GM19351 (cell line): ENCODE measurements around the gene AARS1.
"Not testable (repeated sequence)": the region's sequence is repeated elsewhere in the genome, so short reads cannot be mapped to it uniquely, and the experiment has no call there.

Experiments used
- ATAC-seq: cut with Tn5 transposase; IDR thresholded peaks from one replicate; pipeline ENCODE4 v1.9.1; 2021; ENCODE audit warnings: mild to moderate bottlenecking, moderate library complexity; ENCODE audit not compliant: unreplicated experiment

The AARS1 gene

GRCh38 chr16:70226024-70226423 is 63.3 kb downstream of the AARS1 start:
- ATAC-seq: not testable (repeated sequence)

DNA sequence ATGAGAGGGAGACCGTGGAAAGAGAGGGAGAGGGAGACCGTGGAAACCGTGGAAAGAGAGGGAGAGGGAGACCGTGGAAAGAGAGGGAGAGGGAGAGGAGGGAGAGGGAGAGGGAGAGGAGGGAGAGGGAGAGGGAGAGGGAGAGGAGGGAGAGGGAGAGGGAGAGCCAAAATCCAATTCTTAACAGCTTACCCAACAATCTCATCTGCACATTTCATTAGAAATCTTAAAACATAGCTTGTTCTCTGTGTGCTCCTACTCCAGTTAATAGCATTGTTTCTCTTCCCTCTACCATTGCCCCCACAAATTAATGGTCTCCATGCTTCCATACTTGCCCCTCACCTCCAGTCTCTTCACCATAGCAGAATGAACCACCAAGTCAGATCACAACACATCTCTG is 63.9 kb downstream of the AARS1 start:
- not testable (repeated sequence) for ATAC-seq

- ATAC-seq: not testable (repeated sequence)
Measured at GRCh38 chr16:70224645-70225044, 64.7 kb downstream of the AARS1 start.

- ATAC-seq: not testable (repeated sequence)
Measured at GRCh38 chr16:70223971-70224513, 65.3 kb downstream of the AARS1 start.

GRCh38 chr16:70223216-70223615 is 66.1 kb downstream of the AARS1 start:
- not testable (repeated sequence) for ATAC-seq

DNA sequence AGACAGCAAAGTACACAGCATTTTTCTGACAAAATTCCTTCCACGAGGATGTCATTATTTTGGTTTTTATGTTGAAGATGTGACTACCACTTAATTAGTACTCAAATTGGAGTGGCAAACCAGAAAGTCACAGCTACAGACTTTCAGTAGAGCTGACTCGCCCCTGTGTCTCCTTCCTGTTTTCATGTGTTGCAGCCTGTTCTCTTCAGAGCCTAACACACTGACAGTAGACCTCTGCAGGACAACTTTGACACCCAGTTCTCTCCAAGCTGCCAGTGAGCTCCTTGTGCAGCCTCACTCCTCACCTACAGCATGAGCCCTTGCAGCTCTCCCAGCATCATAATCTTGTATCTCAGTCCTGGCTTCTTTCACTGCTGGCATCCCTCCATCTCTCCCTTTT is 66.7 kb downstream of the AARS1 start:
- ATAC-seq: not testable (repeated sequence)

GRCh38 chr16:70218586-70218985 is 70.7 kb downstream of the AARS1 start:
- not testable (repeated sequence) for ATAC-seq

DNA sequence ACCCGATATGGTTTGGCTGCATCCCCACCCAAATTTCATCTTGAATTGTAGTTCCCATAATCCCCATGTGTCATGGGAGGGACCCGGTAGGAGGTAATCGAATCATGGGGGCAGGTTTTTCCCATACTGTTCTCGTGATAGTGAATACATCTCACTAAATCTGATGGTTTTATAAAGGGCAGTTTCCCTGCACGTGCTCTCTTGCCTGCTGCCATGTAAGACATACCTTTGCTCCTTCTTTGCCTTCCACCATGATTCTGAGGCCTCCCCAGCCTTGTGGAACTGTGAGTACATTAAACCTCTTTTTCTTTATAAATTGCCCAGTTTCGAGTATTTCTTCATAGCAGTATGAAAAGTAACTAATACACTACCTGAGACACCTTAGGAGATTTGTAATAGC is 82.9 kb downstream of the AARS1 start:
- not testable (repeated sequence) for ATAC-seq

DNA sequence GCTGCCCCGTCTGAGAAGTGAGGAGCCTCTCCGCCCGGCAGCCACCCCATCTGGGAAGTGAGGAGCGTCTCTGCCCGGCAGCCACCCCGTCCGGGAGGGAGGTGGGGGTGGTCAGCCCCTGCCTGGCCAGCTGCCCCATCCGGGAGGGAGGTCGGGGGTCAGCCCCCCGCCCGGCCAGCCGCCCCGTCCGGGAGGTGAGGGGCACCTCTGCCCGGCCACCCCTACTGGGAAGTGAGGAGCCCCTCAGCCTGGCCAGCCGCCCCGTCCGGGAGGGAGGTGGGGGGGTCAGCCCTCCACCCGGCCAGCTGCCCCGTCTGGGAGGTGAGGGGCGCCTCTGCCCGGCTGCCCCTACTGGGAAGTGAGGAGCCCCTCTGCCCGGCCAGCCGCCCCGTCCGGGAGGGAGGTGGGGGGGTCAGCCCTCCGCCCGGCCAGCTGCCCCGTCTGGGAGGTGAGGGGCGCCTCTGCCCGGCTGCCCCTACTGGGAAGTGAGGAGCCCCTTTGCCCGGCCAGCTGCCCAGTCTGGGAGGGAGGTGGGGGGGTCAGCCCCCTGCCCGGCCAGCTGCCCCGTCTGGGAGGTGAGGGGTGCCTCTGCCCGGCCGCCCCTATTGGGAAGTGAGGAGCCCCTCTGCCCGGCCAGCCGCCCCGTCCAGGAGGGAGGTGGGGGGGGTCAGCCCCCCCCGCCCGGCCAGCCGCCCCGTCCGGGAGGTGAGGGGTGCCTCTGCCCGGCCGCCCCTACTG is 84.5 kb downstream of the AARS1 start:
- ATAC-seq: not testable (repeated sequence)

DNA sequence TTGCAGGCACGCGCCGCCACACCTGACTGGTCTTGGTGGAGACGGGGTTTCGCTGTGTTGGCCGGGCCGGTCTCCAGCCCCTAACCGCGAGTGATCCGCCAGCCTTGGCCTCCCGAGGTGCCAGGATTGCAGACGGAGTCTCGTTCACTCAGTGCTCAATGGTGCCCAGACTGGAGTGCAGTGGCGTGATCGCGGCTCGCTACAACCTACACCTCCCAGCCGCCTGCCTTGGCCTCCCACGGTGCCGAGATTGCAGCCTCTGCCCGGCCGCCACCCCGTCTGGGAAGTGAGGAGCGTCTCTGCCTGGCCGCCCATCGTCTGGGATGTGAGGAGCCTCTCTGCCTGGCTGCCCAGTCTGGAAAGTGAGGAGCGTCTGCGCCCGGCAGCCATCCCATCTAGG is 85.3 kb downstream of the AARS1 start:
- not testable (repeated sequence) for ATAC-seq

GRCh38 chr16:70203508-70203907 is 85.8 kb downstream of the AARS1 start:
- not testable (repeated sequence) for ATAC-seq
